HL-60/S4 treated with retinoic acid at 250 ng/mL for 4 days and 3 days (cell line): ENCODE results near the gene CENPU.
"Not testable (repeated sequence)": the region's sequence is repeated elsewhere in the genome, so short reads cannot be mapped to it uniquely, and the experiment has no call there.

Experiments used
- in situ Hi-C: fragments of 300-500 bp; cut with MboI; formaldehyde crosslinking; loops from 2 replicates; pipeline ENCODE4 v1.7.0; 2022; ENCODE audit warnings: low sequenced_read_pairs

The CENPU gene

GRCh38 chr4:184733654-184734524 is at the start of gene CENPU:
Gene CENPU (minus strand): TSS chr4:184734096. CDS start chr4:184734062, 34 bp downstream.
- in situ Hi-C loops, result no loop called here

- in situ Hi-C loops, result no loop called here
Measured at GRCh38 chr4:184782731-184783373, 49.0 kb upstream of the CENPU start.

- in situ Hi-C loops, result not testable (repeated sequence)
Measured at GRCh38 chr4:184779160-184779559, 45.3 kb upstream of the CENPU start.

- in situ Hi-C loops, result no loop called here
Measured at GRCh38 chr4:184778325-184778724, 44.4 kb upstream of the CENPU start.

GRCh38 chr4:184776821-184777220 is 42.9 kb upstream of the CENPU start:
- in situ Hi-C loops, result no loop called here

GRCh38 chr4:184775854-184776555 is 42.1 kb upstream of the CENPU start:
- in situ Hi-C loops, result no loop called here

- in situ Hi-C loops, result no loop called here
Measured at GRCh38 chr4:184774152-184774551, 40.3 kb upstream of the CENPU start.

- in situ Hi-C loops, result no loop called here
Measured at GRCh38 chr4:184771416-184771815, 37.5 kb upstream of the CENPU start.

- in situ Hi-C loops, result no loop called here
Measured at GRCh38 chr4:184769141-184769765, 35.4 kb upstream of the CENPU start.

GRCh38 chr4:184768296-184768695 is 34.4 kb upstream of the CENPU start:
- in situ Hi-C loops, result no loop called here

- in situ Hi-C loops, result no loop called here
Measured at GRCh38 chr4:184766446-184766845, 32.5 kb upstream of the CENPU start.

GRCh38 chr4:184765473-184766340 is 31.8 kb upstream of the CENPU start:
- in situ Hi-C loops, result no loop called here

GRCh38 chr4:184764601-184765000 is 30.7 kb upstream of the CENPU start:
- in situ Hi-C loops, result no loop called here

GRCh38 chr4:184763150-184763780 is 29.4 kb upstream of the CENPU start:
- in situ Hi-C loops, result no loop called here

- in situ Hi-C loops, result no loop called here
Measured at GRCh38 chr4:184762100-184762499, 28.2 kb upstream of the CENPU start.

- in situ Hi-C loops, result no loop called here
Measured at GRCh38 chr4:184760681-184761080, 26.8 kb upstream of the CENPU start.

- in situ Hi-C loops, result no loop called here
Measured at GRCh38 chr4:184757810-184758209, 23.9 kb upstream of the CENPU start.

- in situ Hi-C loops, result no loop called here
Measured at GRCh38 chr4:184756399-184756798, 22.5 kb upstream of the CENPU start.

GRCh38 chr4:184755278-184755677 is 21.4 kb upstream of the CENPU start:
- in situ Hi-C loops, result no loop called here
